H7 (cell line): Measurements from ENCODE around the gene NCLN. TPM values are rescaled to one million over a fixed set of nuclear protein-coding genes. Genes with fewer than 3 reads are reported as not detected.
A peak's percentile ranks its signal among the peaks of the same experiment; 100 is the strongest.

Source experiments
- DNase-seq: peaks from one replicate; pipeline ENCODE4 v3.0.0; 2012
- H3K27me3 ChIP-seq: 2 replicates; pipeline ENCODE4 v1.6.0; 2011; ENCODE audit warnings: mild to moderate bottlenecking, low read length; ENCODE audit not compliant: control insufficient read depth, insufficient read depth
- H3K36me3 ChIP-seq: replicated peaks from 2 replicates; pipeline ENCODE4 v1.5.1; 2011; ENCODE audit warnings: low read length; ENCODE audit not compliant: control insufficient read depth, insufficient read depth
- H3K4me3 ChIP-seq: 2 replicates; pipeline ENCODE4 v1.5.1; 2011; ENCODE audit warnings: low read depth, mild to moderate bottlenecking, control low read depth, low read length, moderate library complexity; ENCODE audit not compliant: insufficient read depth
- total RNA-seq: library from RNA; depleted of rRNA; stranded (reverse); fragments of >200 nt; shearing (Covaris generic); gene quantifications from 2 replicates; pipeline ENCODE4 v1.2.3, GENCODE V29; 2014; rRNA removed

The NCLN gene
- 68.2 and 82.8 TPM in 2 replicates for total RNA-seq

DNA sequence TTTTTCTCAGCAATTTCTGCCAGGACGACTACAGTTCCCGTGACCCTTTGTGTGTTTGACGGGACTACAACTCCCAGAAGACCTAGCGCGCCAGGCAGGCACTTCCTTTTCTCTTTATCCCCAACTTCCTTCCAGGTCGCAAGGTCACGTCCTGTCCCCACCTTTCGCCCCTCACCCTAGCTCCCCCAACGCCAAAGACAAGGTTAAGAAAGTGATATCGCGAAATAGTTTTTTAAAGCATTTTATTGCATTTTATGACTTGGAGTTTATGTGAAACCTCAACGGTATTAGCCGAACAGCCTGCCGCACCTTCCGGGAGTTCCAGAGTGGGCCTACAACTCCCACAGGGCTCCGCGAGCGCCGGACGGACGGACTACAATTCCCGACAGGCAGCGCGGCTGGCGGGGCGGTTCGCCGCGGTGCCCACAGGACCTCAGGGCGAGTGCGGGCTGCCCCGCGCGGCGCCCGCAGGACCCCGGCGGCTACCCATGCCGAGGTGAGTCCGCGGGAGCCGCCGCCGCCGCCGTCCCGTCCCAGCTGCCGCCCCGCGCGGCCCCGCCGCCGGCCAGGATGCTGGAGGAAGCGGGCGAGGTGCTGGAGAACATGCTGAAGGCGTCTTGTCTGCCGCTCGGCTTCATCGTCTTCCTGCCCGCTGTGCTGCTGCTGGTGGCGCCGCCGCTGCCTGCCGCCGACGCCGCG lies at the start of gene NCLN:
NCLN (plus strand) TSS at position 470 of the 699 bp plus-strand sequence; CDS start at position 571, 101 bp downstream.
- peak within 1 kb of the TSS; percentile 95 for H3K4me3 ChIP-seq
- H3K36me3 ChIP-seq, result no peaks in the 10 kb centered on the region
- peak; percentile 97 for DNase-seq
- no peaks in the 10 kb centered on the region for H3K27me3 ChIP-seq

GRCh38 chr19:3135961-3136683 lies 49.6 kb upstream of the NCLN start, which contains the start of gene GNA15:
Gene GNA15, plus strand, starts transcription at chr19:3136033. Its CDS starts 418 bp downstream, at chr19:3136451.
- Histone ChIP-seq H3K36me3 (no peaks in the 10 kb centered on the region), H3K4me3 (no peak within 1 kb of the TSS), H3K27me3 (no peaks in the 10 kb centered on the region)
- DNase-seq, result peak; percentile 62

DNA sequence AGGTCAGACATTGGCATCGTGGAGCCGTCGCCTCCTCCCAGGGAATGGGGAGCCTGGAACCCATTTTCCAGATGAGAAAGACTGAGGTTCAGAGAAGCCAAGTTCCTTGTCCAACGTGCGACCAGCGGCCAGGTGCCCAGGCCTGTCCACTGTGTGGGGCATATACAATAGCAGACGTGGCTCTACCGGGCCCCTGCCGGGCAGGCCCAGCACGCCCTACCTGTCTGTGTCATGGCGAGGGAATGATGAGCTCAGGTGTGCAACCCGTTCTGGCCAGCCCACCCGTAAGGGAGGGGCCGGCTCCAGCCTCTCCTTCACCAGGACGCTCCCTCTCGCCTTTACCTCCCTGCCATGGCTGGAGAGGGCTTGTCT lies 49.1 kb upstream of the NCLN start:
- Histone ChIP-seq H3K36me3 (no peaks in the 10 kb centered on the region), H3K27me3 (no peaks in the 10 kb centered on the region), H3K4me3 (no peak overlapping the region)
- DNase-seq, result peak; percentile 40

DNA sequence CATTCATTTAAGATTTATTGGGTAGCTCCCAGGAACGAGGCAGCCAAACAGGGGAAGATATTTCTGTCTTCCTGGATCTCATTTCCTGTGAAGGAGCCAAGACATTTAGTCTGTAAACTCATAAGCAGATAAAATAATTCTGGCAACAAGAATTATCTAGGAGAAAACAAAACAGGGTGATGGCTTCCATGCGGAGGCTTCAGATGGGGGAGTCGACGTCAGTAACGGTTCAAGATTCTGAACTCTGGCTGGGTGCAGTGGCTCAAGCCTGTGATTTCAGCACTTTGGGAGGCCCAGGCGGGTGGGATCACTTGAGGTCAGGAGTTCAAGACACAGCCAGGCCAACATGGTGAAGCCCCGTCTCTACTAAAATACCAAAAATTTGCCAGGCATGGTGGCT lies 48.6 kb upstream of the NCLN start:
- Histone ChIP-seq H3K36me3 (no peaks in the 10 kb centered on the region), H3K27me3 (no peaks in the 10 kb centered on the region), H3K4me3 (no peak overlapping the region)
- no peak for DNase-seq

- H3K36me3 ChIP-seq, result no peaks in the 10 kb centered on the region
- no peaks in the 10 kb centered on the region for H3K27me3 ChIP-seq
- DNase-seq, result no peak
- no peak overlapping the region for H3K4me3 ChIP-seq
These were observed 47.5 kb upstream of the NCLN start for GRCh38 chr19:3138268-3138667.

- H3K4me3 ChIP-seq, result no peak overlapping the region
- H3K36me3 ChIP-seq, result no peaks in the 10 kb centered on the region
- H3K27me3 ChIP-seq, result no peaks in the 10 kb centered on the region
- no peak for DNase-seq
These were observed 45.1 kb upstream of the NCLN start for GRCh38 chr19:3140667-3141038.

DNA sequence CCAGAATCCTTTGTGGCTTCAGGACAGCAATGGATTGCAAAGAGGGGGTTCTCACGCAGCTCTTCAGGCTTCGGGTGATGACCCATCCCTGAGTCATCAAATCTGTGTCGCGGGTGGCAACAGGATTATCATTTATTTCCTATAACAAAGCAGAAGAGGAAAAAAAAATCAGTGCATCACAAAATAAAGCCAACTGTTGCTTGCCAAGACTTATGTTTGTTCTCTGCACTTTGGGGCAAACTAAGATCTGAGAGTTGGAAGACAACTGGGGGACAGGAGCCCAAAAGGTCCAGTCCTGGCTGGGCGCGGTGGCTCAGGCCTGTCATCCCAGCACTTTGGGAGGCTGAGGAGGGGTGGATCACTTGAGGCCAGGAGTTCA lies 43.4 kb upstream of the NCLN start:
- Histone ChIP-seq H3K4me3 (no peak overlapping the region), H3K27me3 (no peaks in the 10 kb centered on the region), H3K36me3 (no peaks in the 10 kb centered on the region)
- no peak for DNase-seq

DNA sequence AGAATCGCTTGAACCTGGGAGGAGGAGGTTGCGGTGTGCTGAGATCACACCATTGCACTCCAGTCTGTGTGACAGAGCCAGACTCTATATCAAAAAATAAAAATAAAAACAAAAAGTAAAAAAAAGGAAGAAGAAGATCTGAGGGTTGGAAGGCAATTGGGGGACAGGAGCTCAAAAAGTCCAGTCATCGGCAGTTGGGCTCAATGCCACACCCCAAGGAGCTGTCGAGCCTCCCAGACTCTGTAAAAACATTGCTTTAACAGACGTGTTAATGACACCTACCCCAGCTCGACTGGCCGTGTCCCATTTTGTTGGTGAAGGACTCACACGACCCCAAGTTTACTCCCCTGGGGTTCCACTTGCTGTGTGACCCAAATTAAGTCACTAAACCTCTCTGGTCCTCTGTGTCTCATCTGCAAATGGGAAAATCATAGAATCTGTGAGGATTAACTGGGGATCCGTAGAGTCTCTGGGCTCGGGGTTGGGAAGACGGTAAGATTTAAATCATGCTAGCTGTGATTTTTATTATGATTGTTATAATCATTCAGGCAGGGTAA lies 42.9 kb upstream of the NCLN start:
- DNase-seq, result no peak
- Histone ChIP-seq H3K4me3 (no peak overlapping the region), H3K36me3 (no peaks in the 10 kb centered on the region), H3K27me3 (no peaks in the 10 kb centered on the region)

DNA sequence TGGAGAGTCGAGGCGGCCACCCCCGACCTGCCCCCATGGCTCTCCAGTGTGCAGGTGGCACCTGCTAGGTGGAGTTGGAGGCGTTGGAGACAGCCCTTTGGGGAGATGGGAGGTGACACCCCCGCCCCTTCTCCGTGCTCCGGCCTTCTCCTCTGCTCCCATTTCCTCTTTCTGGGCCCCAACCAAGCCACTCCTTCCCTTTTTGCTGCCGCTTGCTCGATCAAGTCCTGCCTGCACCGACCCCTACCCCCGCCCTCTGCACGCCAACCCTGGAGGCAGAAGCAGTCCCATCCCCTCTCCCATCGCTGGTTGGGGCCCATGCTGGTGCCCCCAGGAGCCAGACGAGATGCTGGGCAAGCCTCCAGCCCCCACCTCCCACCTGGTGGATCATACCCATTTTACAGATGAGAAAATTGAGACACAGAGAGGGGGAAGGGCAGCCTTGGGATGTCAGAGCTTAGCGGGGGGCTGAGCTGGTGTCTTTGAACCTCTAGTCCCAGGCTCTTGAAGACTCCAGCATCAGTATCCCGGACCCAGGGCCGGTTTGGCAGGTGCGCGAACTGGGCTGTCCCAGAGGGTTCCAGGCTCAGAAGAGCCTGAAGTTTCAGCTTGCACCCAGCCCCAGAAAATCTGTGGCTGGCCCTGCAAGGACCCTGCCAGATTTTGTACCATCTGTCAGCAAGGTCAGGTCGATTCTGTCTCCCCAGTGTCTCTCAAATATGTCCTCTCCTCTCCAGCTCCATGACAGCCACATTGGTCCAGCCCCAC lies 39.6 kb upstream of the NCLN start:
- H3K36me3 ChIP-seq, result no peaks in the 10 kb centered on the region
- no peaks in the 10 kb centered on the region; the same call in 1 of the 2 replicates for H3K27me3 ChIP-seq
- DNase-seq, result peak; percentile 57
- no peak overlapping the region for H3K4me3 ChIP-seq

GRCh38 chr19:3146677-3147100 lies 39.0 kb upstream of the NCLN start:
- Histone ChIP-seq H3K4me3 (no peak overlapping the region), H3K27me3 (no peaks in the 10 kb centered on the region; the same call in 1 of the 2 replicates), H3K36me3 (no peaks in the 10 kb centered on the region)
- peak; percentile 92 for DNase-seq

DNA sequence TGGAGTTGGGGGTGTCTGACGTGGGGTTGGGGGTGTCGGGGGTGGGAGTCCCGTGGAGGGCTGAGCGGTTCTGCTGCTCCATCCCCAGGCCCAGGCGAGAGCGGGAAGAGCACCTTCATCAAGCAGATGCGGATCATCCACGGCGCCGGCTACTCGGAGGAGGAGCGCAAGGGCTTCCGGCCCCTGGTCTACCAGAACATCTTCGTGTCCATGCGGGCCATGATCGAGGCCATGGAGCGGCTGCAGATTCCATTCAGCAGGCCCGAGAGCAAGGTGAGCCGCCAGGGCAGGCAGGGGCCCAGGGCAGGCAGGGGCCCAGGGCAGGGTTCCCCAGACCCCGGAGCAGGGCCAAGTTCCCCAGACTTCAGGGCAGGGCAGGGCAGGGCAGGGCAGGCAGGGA lies 37.2 kb upstream of the NCLN start:
- H3K27me3 ChIP-seq, result no peaks in the 10 kb centered on the region; the same call in 1 of the 2 replicates
- H3K36me3 ChIP-seq, result no peaks in the 10 kb centered on the region
- no peak overlapping the region for H3K4me3 ChIP-seq
- no peak for DNase-seq

- H3K4me3 ChIP-seq, result no peak overlapping the region
- no peaks in the 10 kb centered on the region for H3K36me3 ChIP-seq
- H3K27me3 ChIP-seq, result no peaks in the 10 kb centered on the region; the same call in 1 of the 2 replicates
- DNase-seq, result no peak
These were observed 36.6 kb upstream of the NCLN start for GRCh38 chr19:3149089-3149488.

GRCh38 chr19:3149526-3150505 lies 35.9 kb upstream of the NCLN start:
- no peaks in the 10 kb centered on the region for H3K36me3 ChIP-seq
- H3K4me3 ChIP-seq, result no peak overlapping the region
- peak; percentile 70 for DNase-seq
- no peaks in the 10 kb centered on the region; the same call in 1 of the 2 replicates for H3K27me3 ChIP-seq
